Measurements from ENCODE around the gene DOK7.

GRCh38 chr4:3532751-3533422, 69.8 kb downstream of the DOK7 start:
- TF ChIP-seq CTCF (IDR thresholded peaks at IDR 0.05) (no peak), POLR2A (IDR thresholded peaks at IDR 0.05) (no peak)
